ENCODE data around the gene CTDSPL.

Gene CTDSPL

GRCh38 chr3:37826933-37827332 is 34.7 kb upstream of the CTDSPL start:
- H3K36me3 Mint-ChIP-seq (ENCODE audit: insufficient read depth): peaks cover 3% of the 10 kb centered on the region
- H3K4me1 Mint-ChIP-seq: no peaks in the 10 kb centered on the region
- H3K9me3 Mint-ChIP-seq: no peaks in the 10 kb centered on the region
- no peak overlapping the region for H3K4me3 Mint-ChIP-seq
- ATAC-seq (replicated peaks; ENCODE audit: extremely low read depth, poor library complexity, severe bottlenecking): no peak
- no peak overlapping the region for H3K27ac Mint-ChIP-seq (ENCODE audit: low read depth)
- no peak for DNase-seq (ENCODE audit: low spot score in 2 of 2)
- H3K27me3 Mint-ChIP-seq: peaks cover 38% of the 10 kb centered on the region

DNA sequence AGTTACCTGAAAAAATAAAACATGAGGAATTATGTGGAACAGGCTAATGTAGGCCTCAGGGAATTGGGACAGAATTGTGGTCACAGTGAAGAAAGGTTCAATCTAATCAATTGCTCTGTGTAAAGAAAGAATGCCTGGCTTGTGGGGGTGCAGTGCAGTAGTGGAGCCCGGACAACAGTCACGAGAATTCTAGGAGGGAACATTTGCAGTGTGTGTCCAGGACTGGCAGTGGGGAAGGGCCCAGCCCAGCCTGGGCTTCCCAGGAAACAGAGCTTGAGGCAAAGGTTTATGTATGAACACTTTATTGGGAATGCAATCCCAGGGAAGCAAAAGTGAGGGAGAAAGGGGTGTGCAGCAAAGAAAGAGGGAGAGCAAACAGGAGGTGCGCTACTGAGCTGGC is 29.2 kb upstream of the CTDSPL start:
- no peak for ATAC-seq (replicated peaks; ENCODE audit: extremely low read depth, poor library complexity, severe bottlenecking)
- H3K36me3 Mint-ChIP-seq (ENCODE audit: insufficient read depth): peaks cover 3% of the 10 kb centered on the region
- H3K27me3 Mint-ChIP-seq: peaks cover 21% of the 10 kb centered on the region
- DNase-seq (ENCODE audit: low spot score in 2 of 2): no peak
- no peak overlapping the region for H3K4me3 Mint-ChIP-seq
- H3K27ac Mint-ChIP-seq (ENCODE audit: low read depth): no peak overlapping the region
- no peaks in the 10 kb centered on the region for H3K4me1 Mint-ChIP-seq
- H3K9me3 Mint-ChIP-seq: no peaks in the 10 kb centered on the region

- Mint-ChIP-seq H3K4me1 (no peaks in the 10 kb centered on the region), H3K4me3 (no peak overlapping the region), H3K27me3 (peaks cover 15% of the 10 kb centered on the region), H3K27ac (ENCODE audit: low read depth) (no peak overlapping the region), H3K36me3 (ENCODE audit: insufficient read depth) (peaks cover 3% of the 10 kb centered on the region), H3K9me3 (no peaks in the 10 kb centered on the region)
- no peak for ATAC-seq (replicated peaks; ENCODE audit: extremely low read depth, poor library complexity, severe bottlenecking)
- DNase-seq (ENCODE audit: low spot score in 2 of 2): no peak
Measured at GRCh38 chr3:37833302-37834186, 28.1 kb upstream of the CTDSPL start.

DNA sequence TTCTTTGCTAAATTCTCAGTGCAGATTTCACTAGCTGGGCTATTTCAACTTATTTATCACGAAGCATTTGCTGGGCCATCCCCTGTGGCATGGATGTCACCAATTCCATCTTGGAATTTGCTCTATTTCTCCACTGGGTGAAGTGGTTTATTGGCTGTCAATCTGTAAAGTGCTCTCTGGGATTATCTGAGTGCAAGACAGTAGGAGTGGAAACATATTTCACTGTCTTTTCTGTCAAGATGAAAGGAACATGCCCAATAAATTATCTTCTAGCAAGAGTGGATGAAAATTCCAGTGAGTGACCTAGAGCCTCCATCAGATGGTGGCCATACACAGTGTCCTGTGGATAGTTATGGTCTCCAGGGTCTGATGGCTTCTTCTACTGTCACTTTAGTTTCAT is 25.1 kb upstream of the CTDSPL start:
- Mint-ChIP-seq H3K27ac (ENCODE audit: low read depth) (no peak overlapping the region), H3K4me3 (no peak overlapping the region), H3K9me3 (no peaks in the 10 kb centered on the region), H3K4me1 (no peaks in the 10 kb centered on the region), H3K27me3 (peaks cover 35% of the 10 kb centered on the region), H3K36me3 (ENCODE audit: insufficient read depth) (peaks cover under 1% of the 10 kb centered on the region)
- no peak for ATAC-seq (replicated peaks; ENCODE audit: extremely low read depth, poor library complexity, severe bottlenecking)
- no peak for DNase-seq (ENCODE audit: low spot score in 2 of 2)

GRCh38 chr3:37847689-37848088 is 14.0 kb upstream of the CTDSPL start:
- Mint-ChIP-seq H3K4me3 (no peak overlapping the region), H3K27ac (ENCODE audit: low read depth) (no peak overlapping the region), H3K4me1 (no peaks in the 10 kb centered on the region), H3K36me3 (ENCODE audit: insufficient read depth) (peaks cover 2% of the 10 kb centered on the region), H3K27me3 (peaks cover 19% of the 10 kb centered on the region), H3K9me3 (no peaks in the 10 kb centered on the region)
- DNase-seq (ENCODE audit: low spot score in 2 of 2) (no peak), ATAC-seq (replicated peaks; ENCODE audit: extremely low read depth, poor library complexity, severe bottlenecking) (no peak)

GRCh38 chr3:37849146-37849923 is 12.3 kb upstream of the CTDSPL start:
- no peaks in the 10 kb centered on the region for H3K9me3 Mint-ChIP-seq

DNA sequence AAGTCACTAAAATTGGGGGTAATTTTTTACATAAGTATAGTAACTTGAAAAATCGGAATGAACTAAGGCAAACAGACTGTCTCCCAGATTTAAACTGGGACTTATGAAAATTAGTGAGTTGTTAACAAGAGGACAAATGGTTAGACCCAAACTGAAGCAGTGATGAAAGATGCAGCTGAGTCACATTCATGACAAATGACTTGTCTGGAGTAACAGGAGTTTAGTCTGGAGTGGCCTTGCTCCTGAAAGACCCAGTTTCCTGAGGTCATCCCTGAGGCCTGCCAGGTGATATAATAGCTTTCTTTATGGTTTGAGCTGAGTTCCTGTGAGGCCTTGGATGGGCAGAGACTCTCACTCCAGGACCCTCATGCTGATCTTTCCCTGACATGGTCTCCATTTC is 9.6 kb upstream of the CTDSPL start:
- H3K9me3 Mint-ChIP-seq: no peaks in the 10 kb centered on the region
- no peak overlapping the region for H3K4me3 Mint-ChIP-seq
- no peaks in the 10 kb centered on the region for H3K4me1 Mint-ChIP-seq
- ATAC-seq (replicated peaks; ENCODE audit: extremely low read depth, poor library complexity, severe bottlenecking): no peak
- no peak for DNase-seq (ENCODE audit: low spot score in 2 of 2)
- H3K27ac Mint-ChIP-seq (ENCODE audit: low read depth): no peak overlapping the region
- H3K27me3 Mint-ChIP-seq: peaks cover 17% of the 10 kb centered on the region
- no peaks in the 10 kb centered on the region for H3K36me3 Mint-ChIP-seq (ENCODE audit: insufficient read depth)

More at GRCh38 chr3:37849146-37849923, 12.3 kb upstream of the CTDSPL start:
- H3K27ac Mint-ChIP-seq (ENCODE audit: low read depth): no peak overlapping the region
- no peaks in the 10 kb centered on the region for H3K4me1 Mint-ChIP-seq
- H3K36me3 Mint-ChIP-seq (ENCODE audit: insufficient read depth): peaks cover 2% of the 10 kb centered on the region
- ATAC-seq (replicated peaks; ENCODE audit: extremely low read depth, poor library complexity, severe bottlenecking): no peak
- peaks cover 8% of the 10 kb centered on the region for H3K27me3 Mint-ChIP-seq
- DNase-seq (ENCODE audit: low spot score in 2 of 2): no peak
- no peak overlapping the region for H3K4me3 Mint-ChIP-seq

DNA sequence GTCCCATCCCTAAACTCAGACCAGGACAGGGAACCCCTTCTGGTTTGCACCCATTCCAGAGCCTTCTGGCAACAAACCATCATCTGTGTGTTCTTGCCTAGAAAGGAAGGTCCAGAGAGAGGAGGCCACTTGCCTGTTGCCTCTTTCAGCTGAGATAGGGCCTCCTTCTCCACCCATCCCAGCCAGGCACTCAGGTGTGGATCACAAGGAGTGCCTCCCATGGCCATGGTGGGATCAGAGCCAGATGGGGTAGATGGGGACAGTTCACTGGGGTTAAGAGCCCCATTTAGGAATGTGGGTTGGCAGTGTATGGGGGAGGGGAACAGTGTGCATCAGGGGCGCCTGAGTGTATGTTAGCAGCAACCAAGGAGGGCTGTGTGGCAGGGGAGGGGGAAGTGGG is 8.9 kb upstream of the CTDSPL start:
- no peaks in the 10 kb centered on the region for H3K36me3 Mint-ChIP-seq (ENCODE audit: insufficient read depth)
- no peak overlapping the region for H3K27ac Mint-ChIP-seq (ENCODE audit: low read depth)
- H3K4me3 Mint-ChIP-seq: no peak overlapping the region
- ATAC-seq (replicated peaks; ENCODE audit: extremely low read depth, poor library complexity, severe bottlenecking) (no peak), DNase-seq (ENCODE audit: low spot score in 2 of 2) (no peak)
- peaks cover 17% of the 10 kb centered on the region for H3K27me3 Mint-ChIP-seq
- H3K9me3 Mint-ChIP-seq: no peaks in the 10 kb centered on the region
- H3K4me1 Mint-ChIP-seq: no peaks in the 10 kb centered on the region

GRCh38 chr3:37853691-37854413 is 7.8 kb upstream of the CTDSPL start:
- H3K36me3 Mint-ChIP-seq (ENCODE audit: insufficient read depth): no peaks in the 10 kb centered on the region
- no peak for DNase-seq (ENCODE audit: low spot score in 2 of 2)
- no peaks in the 10 kb centered on the region for H3K9me3 Mint-ChIP-seq
- no peaks in the 10 kb centered on the region for H3K4me1 Mint-ChIP-seq
- H3K4me3 Mint-ChIP-seq: no peak overlapping the region
- ATAC-seq (replicated peaks; ENCODE audit: extremely low read depth, poor library complexity, severe bottlenecking): no peak
- no peak overlapping the region for H3K27ac Mint-ChIP-seq (ENCODE audit: low read depth)
- peaks cover 17% of the 10 kb centered on the region for H3K27me3 Mint-ChIP-seq

GRCh38 chr3:37855363-37855970 is 6.2 kb upstream of the CTDSPL start:
- ATAC-seq (replicated peaks; ENCODE audit: extremely low read depth, poor library complexity, severe bottlenecking) (no peak), DNase-seq (ENCODE audit: low spot score in 2 of 2) (peak; percentile 33 to 57)
- H3K4me1 Mint-ChIP-seq: no peaks in the 10 kb centered on the region
- no peak overlapping the region for H3K4me3 Mint-ChIP-seq
- no peaks in the 10 kb centered on the region for H3K9me3 Mint-ChIP-seq
- H3K36me3 Mint-ChIP-seq (ENCODE audit: insufficient read depth): no peaks in the 10 kb centered on the region
- H3K27me3 Mint-ChIP-seq: peaks cover 25% of the 10 kb centered on the region
- H3K27ac Mint-ChIP-seq (ENCODE audit: low read depth): no peak overlapping the region

GRCh38 chr3:37856381-37856780 is 5.3 kb upstream of the CTDSPL start:
- no peak overlapping the region for H3K4me3 Mint-ChIP-seq
- H3K9me3 Mint-ChIP-seq: no peaks in the 10 kb centered on the region
- peaks cover 27% of the 10 kb centered on the region for H3K27me3 Mint-ChIP-seq
- no peaks in the 10 kb centered on the region for H3K36me3 Mint-ChIP-seq (ENCODE audit: insufficient read depth)
- H3K27ac Mint-ChIP-seq (ENCODE audit: low read depth): no peak overlapping the region
- ATAC-seq (replicated peaks; ENCODE audit: extremely low read depth, poor library complexity, severe bottlenecking) (no peak), DNase-seq (ENCODE audit: low spot score in 2 of 2) (no peak)
- peaks cover 7% of the 10 kb centered on the region for H3K4me1 Mint-ChIP-seq

- H3K27ac Mint-ChIP-seq (ENCODE audit: low read depth): no peak overlapping the region
- H3K27me3 Mint-ChIP-seq: peaks cover 42% of the 10 kb centered on the region
- DNase-seq (ENCODE audit: low spot score in 2 of 2): no peak
- no peak overlapping the region for H3K4me3 Mint-ChIP-seq
- no peak for ATAC-seq (replicated peaks; ENCODE audit: extremely low read depth, poor library complexity, severe bottlenecking)
- H3K36me3 Mint-ChIP-seq (ENCODE audit: insufficient read depth): no peaks in the 10 kb centered on the region
- H3K4me1 Mint-ChIP-seq: peaks cover 7% of the 10 kb centered on the region
- no peaks in the 10 kb centered on the region for H3K9me3 Mint-ChIP-seq
Measured at GRCh38 chr3:37858742-37859141, 2.9 kb upstream of the CTDSPL start.
